KBM-7 (cell line): ENCODE data around the gene DGKB.

ENCODE experiments used
- DNase-seq: peaks from one replicate; pipeline ENCODE4 v3.0.0-alpha.2; 2015
- in situ Hi-C: fragments of 300-500 bp; cut with MboI; formaldehyde crosslinking; loops from 2 replicates; pipeline ENCODE4 v1.14.3; 2020; ENCODE audit warnings: low sequenced_read_pairs, low pct_unique_long_range_greater_than_20kb, mixed read lengths

Gene DGKB

GRCh38 chr7:14834456-14834855 is 68.1 kb downstream of the DGKB start:
- in situ Hi-C loops: no loop called here
- DNase-seq: no peak

DNA sequence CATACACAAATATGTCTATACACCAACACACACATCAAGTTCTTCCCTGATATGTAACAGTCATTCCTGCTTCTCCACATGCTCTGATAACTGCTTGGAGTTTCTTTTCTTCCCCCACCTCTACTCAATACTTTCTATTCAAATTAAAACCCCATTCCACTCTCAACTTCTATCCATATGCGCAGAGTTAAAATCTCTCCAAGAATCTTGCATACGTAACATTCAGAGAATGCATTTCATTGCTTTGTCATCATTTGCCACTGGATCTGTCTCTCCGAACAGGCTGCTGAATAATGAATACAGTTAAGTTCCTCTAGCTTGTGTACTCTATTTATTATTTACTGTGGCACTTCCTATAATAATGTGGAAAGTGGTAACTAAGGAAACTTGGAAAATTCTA is 68.8 kb downstream of the DGKB start:
- DNase-seq: no peak
- in situ Hi-C loops: no loop called here

GRCh38 chr7:14828053-14828452 is 74.5 kb downstream of the DGKB start:
- no peak for DNase-seq
- in situ Hi-C loops: no loop called here

GRCh38 chr7:14826426-14826825 is 76.1 kb downstream of the DGKB start:
- in situ Hi-C loops: no loop called here
- no peak for DNase-seq

- DNase-seq: no peak
- in situ Hi-C loops: no loop called here
Measured at GRCh38 chr7:14825912-14826311, 76.6 kb downstream of the DGKB start.

- no peak for DNase-seq
- in situ Hi-C loops: no loop called here
Measured at GRCh38 chr7:14822481-14822854, 80.1 kb downstream of the DGKB start.

DNA sequence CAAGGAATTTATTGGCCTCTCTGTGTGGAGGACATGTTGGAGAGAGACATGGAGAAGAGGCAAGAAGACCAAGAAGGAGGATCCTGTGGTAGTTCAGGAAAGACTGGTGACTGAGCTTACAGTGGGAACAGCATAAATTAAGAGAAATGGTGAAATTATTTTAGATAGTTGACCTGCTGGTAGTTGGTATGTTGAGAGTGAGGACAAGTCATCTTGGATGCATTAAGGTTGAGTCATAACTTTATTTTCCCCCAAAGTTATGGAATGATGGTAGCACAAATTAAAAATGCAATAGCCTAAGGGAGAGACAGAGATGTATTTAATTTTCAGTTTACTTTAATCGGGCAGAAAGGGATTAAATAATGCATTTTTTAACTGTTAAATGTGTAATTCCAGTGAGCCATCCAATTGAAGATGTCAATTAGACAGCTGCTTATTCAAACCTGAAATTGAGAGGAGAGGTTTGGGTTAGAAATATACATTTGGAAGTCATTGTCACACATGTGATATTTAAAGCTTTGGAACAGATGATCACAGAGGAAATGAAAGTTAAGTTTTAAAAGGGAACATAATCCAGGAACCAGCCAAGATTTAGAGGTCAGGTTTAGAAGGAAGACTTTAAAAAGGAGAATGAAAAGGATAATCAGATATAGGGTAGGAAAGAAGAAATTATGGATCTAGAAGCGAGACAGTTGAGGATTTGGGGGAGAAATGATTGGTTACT is 80.6 kb downstream of the DGKB start:
- DNase-seq: no peak
- in situ Hi-C loops: no loop called here

DNA sequence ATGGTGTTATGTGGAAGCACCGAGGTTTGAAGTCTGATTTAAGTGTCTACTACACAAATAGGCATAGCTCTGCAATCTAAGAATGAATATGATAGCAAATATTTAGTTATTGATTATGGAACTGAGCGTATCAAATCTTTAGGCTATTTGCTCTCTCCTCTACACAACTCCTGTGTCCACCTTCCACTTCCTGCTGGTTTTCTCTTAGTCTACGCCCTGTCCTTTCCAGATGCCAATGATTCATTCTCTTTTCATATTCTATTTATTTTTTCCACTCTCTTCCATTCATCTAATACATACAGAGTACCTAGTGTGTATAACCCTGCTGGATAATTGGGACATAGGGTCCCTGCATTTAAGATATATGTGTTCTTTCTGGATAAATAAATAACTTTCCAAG is 83.7 kb downstream of the DGKB start:
- in situ Hi-C loops: no loop called here
- DNase-seq: no peak

DNA sequence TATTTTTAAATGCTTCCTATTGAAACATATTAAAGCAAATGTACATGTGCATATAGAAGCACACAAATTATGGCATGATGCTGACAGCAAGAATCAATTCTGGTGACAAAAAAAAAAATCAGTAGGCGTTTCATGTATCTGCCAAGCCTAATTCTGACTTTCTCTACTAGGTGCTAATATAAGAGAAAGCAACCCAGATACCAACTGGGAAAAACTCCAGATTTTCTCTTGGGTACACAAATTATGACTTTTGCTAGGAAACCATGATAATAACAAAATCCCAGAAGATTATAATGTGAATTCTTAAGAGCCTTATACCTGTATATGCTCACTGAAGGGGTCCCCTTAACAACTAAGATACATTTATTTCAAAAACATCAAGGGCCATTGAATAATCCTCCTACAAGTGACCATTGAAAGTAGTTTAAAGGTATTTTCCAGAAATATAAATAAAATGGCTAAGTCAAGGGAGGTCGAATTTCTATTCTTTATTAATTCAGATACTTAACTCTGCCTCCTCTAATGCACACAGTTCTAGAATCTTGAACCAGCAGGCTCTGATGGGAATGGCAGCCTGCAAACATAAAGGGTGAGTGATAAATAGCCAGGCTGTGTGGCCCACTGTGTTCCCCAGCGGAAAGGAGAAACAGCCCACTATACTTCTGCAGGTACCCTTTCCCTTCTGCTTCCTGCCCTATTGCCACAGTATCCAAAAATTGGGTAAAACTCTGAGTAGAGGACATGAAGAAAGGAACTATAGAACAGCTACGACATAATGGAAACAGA is 84.5 kb downstream of the DGKB start:
- in situ Hi-C loops: no loop called here
- no peak for DNase-seq

DNA sequence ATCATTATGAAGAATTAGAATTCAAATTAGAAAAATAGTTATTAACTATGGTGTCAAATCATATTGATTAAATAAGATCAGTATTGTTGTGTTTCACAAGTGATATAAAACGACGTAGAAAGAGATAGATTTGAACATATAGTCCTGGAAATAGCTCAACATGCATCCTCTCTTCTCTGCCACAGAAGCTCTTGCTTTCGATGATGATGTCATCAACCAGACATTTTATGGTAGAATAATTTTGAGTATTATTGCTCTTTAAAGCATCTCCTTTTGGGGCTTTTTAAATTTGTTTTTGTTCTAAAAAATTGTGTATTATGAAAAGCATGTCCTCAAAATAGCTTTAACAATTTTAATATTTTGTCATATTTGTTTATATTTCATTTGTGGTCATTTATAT is 95.0 kb downstream of the DGKB start:
- DNase-seq: no peak
- in situ Hi-C loops: no loop called here

DNA sequence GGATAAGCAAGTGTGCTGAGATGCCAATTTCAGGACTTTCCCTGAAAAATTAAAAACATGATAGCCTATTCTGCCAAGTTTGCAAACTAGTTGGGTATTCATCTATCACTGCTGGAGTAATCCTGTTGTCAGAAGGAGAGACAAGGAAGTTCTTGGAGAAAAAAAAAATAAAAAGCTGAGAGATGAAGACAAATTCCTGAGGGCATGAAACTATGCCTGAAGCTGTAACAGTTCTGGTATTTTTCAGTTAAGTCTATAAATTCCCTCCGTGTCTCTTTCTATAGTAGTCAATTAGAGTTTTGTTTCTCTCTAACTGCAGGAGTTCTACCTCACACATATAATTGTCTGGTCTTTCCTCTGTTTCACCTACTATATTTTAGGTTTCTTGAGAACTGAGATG is 95.7 kb downstream of the DGKB start:
- no peak for DNase-seq
- in situ Hi-C loops: no loop called here

DNA sequence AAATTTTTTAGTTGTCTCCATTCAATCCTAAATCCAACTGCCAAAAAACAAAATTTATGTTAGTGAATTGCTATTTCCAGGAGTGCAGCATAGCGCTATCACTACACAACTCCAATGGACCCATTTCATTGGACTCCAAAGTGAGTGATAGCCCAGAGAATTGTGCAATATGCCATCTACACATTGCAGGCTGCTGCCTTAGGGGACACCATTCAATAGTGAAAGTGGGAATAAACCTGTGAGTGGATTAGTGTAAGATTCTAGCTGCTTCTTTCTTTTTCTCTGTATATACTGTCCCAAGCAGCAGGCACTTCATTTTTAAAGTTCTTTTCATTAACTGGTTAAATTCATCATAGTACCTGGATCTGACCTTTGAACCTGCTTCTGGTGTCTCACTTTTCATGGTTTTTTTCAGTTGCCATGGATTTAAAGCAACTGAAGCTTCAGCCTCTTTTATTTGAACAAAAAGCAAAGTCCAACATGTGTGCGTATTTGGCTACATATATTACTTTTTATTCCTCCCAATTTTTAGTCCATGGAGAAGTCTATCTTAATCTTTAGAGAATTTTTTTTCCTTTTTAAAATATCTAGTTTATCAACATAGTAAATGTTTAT is 97.3 kb downstream of the DGKB start:
- DNase-seq: no peak
- in situ Hi-C loops: no loop called here

DNA sequence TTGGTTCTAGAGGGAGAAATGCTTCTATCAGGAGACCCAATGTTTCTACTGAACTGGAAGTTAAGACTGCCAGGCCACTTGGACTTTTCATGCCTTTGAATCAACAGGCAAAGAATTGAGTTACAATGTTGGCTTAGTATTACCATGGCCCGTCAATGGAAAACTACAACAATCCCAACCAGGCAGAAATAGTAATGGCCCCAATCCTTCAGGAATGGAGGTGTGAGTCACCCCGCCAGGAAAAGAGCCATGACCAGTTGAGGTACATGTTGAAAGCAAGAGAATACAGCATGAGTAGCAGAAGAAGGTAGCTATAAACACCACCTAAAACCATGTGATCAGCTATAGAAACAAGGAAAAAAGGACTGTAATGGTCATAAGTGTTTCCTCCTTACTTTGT is 101.9 kb downstream of the DGKB start:
- DNase-seq: no peak
- in situ Hi-C loops: no loop called here

DNA sequence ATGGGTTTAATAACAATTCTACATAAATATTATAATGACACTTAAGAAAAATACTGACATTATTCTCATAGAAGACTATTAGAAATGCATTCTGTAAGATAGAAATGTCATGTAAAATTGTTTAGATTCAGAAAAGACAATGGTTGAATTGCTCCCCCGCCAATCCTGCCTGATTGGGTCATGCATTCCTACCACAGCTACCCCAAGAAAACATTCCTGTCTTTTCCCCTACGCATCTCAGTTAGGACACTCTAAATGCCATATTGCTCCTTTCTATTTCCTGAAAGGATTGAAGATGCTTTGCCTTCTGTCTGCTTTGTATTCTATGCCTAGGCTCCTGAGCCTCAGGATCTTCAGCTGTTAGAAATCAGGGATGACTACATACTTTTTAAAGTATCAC is 109.4 kb downstream of the DGKB start:
- in situ Hi-C loops: no loop called here
- no peak for DNase-seq

GRCh38 chr7:14787551-14787950 is 115.0 kb downstream of the DGKB start:
- DNase-seq: no peak
- in situ Hi-C loops: no loop called here

- DNase-seq: no peak
- in situ Hi-C loops: no loop called here
Measured at GRCh38 chr7:14786314-14786895, 116.1 kb downstream of the DGKB start.

DNA sequence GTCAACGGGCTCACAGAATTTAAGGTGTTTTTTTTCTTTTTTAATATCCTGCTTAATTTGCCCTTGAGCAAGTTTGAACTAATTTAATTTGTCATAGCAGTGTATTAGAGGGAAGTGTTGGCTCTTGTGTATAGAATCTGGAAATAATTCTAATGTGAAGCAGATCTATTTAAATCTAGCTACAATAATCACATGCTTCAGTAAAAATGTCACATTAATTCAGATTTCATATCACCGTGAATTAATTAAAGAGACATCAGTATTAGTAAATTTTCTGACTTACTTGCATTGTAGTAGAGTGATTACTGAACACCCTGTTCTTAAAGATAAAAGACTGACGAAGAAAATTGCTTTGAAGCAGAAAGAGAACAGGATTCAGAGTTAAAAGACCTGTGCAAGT is 124.7 kb downstream of the DGKB start:
- in situ Hi-C loops: no loop called here
- DNase-seq: no peak

- in situ Hi-C loops: no loop called here
Measured at GRCh38 chr7:14776266-14776665, 126.3 kb downstream of the DGKB start.

DNA sequence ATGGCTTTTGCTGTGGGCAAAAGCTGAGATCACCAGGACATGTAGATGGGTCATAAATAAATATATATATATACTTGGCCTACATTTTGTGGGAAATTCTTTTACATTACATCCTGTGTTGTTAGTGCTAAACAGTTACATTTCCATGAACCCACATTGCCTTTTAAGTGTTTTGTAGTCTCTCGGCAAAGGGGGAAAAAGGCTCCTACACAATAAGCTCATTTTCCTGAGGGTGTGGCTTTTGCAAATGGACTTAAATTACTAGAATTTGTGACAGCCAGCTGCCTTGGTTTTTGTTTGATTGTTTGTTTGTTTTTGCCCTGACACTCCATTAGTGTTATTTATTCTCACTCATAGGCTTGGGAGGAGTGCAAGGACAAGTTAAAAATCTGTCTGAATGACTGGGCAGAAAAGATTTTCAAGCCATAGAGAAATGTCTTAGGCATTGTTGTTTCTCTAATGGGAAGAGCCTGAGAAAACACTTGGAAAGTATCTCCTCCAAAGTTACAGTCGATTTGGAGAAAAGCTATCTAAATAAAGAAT is 128.8 kb downstream of the DGKB start:
- no peak for DNase-seq
- in situ Hi-C loops: no loop called here

More at GRCh38 chr7:14776266-14776665, 126.3 kb downstream of the DGKB start:
- DNase-seq: no peak

DNA sequence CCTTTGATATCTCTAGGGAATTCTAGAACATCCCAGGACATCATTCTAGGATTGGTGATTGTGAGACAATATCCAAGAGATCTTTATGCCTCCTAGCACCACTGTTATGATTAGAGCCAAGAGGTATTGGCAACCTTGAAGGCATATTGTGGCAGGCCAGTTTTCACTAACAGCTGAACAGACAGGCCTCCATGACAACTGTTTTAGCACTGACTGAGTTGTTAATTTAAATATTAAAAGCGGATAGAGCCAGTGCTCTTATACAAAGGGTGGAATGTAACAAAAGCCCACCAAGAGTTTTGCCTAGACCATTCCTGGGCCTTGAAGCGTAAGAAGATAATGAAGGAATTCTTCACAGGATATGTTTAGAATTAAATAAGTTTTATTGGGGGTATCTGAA is 131.9 kb downstream of the DGKB start:
- DNase-seq: no peak
- in situ Hi-C loops: no loop called here
